HepG2 (cell line): ENCODE data around the gene ASTN1. TPM values are rescaled to one million over a fixed set of nuclear protein-coding genes. Genes with fewer than 3 reads are reported as not detected.

Experiments
- ATAC-seq: fragments of 200-7000 bp; cut with Tn5 transposase; 3 replicates; pipeline ENCODE4 v1.9.1; 2020; ENCODE audit warnings: mild to moderate bottlenecking, moderate library complexity
- BruUV-seq: library from RNA; stranded (reverse); fragments of 400-500 nt; replicated peaks from 2 replicates; lab custom pipeline; 2021; lab: Mats Ljungman, UMichigan
- CTCF ChIA-PET: fragments of 300-600 bp; formaldehyde crosslinking; extraction: SDS; loops from one replicate; lab custom pipeline; 2021; ENCODE audit warnings: low total read pairs, inconsistent platforms, low intra/inter-chr PET ratio; lab: Yijun Ruan, JAX
- POLR2A ChIA-PET: fragments of 350-600 bp; sonication (Branson Sonifier 250); formaldehyde crosslinking; loops from one replicate; lab custom pipeline; 2020; ENCODE audit warnings: antibody characterized with exemption, inconsistent platforms; lab: Yijun Ruan, JAX
- DNase-seq: peaks from one replicate; pipeline ENCODE4 v3.0.0-alpha.2; 2015; ENCODE audit warnings: low spot score
- FAIRE-seq: peaks from 3 replicates; lab custom pipeline; 2011; peaks lifted over from hg19 to GRCh38; lab: Jason Lieb, UNC
- H2AFZ ChIP-seq: one replicate; pipeline ENCODE4 v1.6.1; 2011; ENCODE audit warnings: low read length, inconsistent platforms
- H3K27ac ChIP-seq: fragments of 300-600 bp; 3 replicates; pipeline ENCODE4 v1.8.0; 2011; ENCODE audit warnings: mixed run types, mild to moderate bottlenecking, mixed read lengths, low read length, inconsistent platforms; ENCODE audit not compliant: insufficient read depth; ENCODE audit errors: extremely low read length
- H3K27me3 ChIP-seq, 2 experiments: fragments of 200-600 bp in 1 of 2; 2 replicates in 1 of 2; 3 replicates in 1 of 2; pipeline versions ENCODE4 v1.6.0 to v1.8.0; 2011; ENCODE audit warnings: low read length in 2 of 2, mild to moderate bottlenecking in 2 of 2, moderate library complexity in 2 of 2, inconsistent platforms in 1 of 2; ENCODE audit not compliant: insufficient read depth in 2 of 2, control insufficient read depth in 1 of 2
- H3K36me3 ChIP-seq, 2 experiments: fragments of 200-600 bp in 1 of 2; replicated peaks in 1 of 2; 2 replicates in 1 of 2; 3 replicates in 1 of 2; pipeline versions ENCODE4 v1.5.1 to v1.8.0; 2011; ENCODE audit warnings: low read length in 2 of 2, inconsistent platforms in 1 of 2; ENCODE audit not compliant: insufficient read depth in 2 of 2, control insufficient read depth in 1 of 2
- H3K4me1 ChIP-seq: 2 replicates; pipeline ENCODE4 v1.5.1; 2012; ENCODE audit warnings: low read length, inconsistent platforms; ENCODE audit not compliant: insufficient read depth
- H3K4me2 ChIP-seq: 2 replicates; pipeline ENCODE4 v1.6.0; 2011; ENCODE audit warnings: low read depth, low read length, inconsistent platforms
- H3K4me3 ChIP-seq, 3 experiments: fragments of 200-600 bp in 1 of 3; sonication (generic), shearing (Covaris generic) in 1 of 3; replicated peaks in 1 of 3; 2 replicates each; pipeline ENCODE4 v1.5.1; 2011 to 2016; ENCODE audit warnings: low read length in 3 of 3, inconsistent platforms in 2 of 3, low read depth in 2 of 3, mild to moderate bottlenecking in 2 of 3, control low read depth in 1 of 3, mixed read lengths in 1 of 3; ENCODE audit not compliant: insufficient read depth in 1 of 3
- H3K79me2 ChIP-seq: one replicate; pipeline ENCODE4 v1.6.1; 2011; ENCODE audit warnings: low read length, inconsistent platforms; ENCODE audit not compliant: insufficient read depth
- H3K9ac ChIP-seq: 2 replicates; pipeline ENCODE4 v1.6.0; 2011; ENCODE audit warnings: mild to moderate bottlenecking, low read depth, low read length, inconsistent platforms; ENCODE audit not compliant: insufficient read depth
- H3K9me3 ChIP-seq: 2 replicates; pipeline ENCODE4 v1.5.1; 2012; ENCODE audit warnings: mild to moderate bottlenecking, low read length
- H4K20me1 ChIP-seq: 2 replicates; pipeline ENCODE4 v1.6.0; 2011; ENCODE audit warnings: inconsistent platforms, mild to moderate bottlenecking, low read length, moderate library complexity; ENCODE audit not compliant: insufficient read depth
- DPF2 ChIP-seq: sonication (generic); formaldehyde crosslinking; IDR thresholded peaks from 2 replicates; pipeline ENCODE4 v1.4.0; 2020; ENCODE audit warnings: mild to moderate bottlenecking, low read depth, missing genetic modification reagents, borderline replicate concordance
- DZIP1 ChIP-seq: sonication (generic); formaldehyde crosslinking; IDR thresholded peaks from 2 replicates; pipeline ENCODE4 v1.5.0; 2020; ENCODE audit warnings: mild to moderate bottlenecking, missing genetic modification reagents
- ZNF350 ChIP-seq: sonication (generic); formaldehyde crosslinking; IDR thresholded peaks from 2 replicates; pipeline ENCODE4 v1.4.0; 2020; ENCODE audit warnings: mild to moderate bottlenecking, low read depth, missing genetic modification reagents, borderline replicate concordance
- ZNF564 ChIP-seq: sonication (generic); formaldehyde crosslinking; IDR thresholded peaks from 2 replicates; pipeline ENCODE4 v1.8.1; 2023; ENCODE audit warnings: mild to moderate bottlenecking, missing genetic modification reagents
- ZNF780A ChIP-seq: sonication (generic); formaldehyde crosslinking; IDR thresholded peaks from 2 replicates; pipeline ENCODE4 v1.8.0; 2022; ENCODE audit warnings: mild to moderate bottlenecking, missing genetic modification reagents, moderate library complexity
- WGBS: methylation state at CpG from one replicate; pipeline ENCODE4 v1.1.6; 2017; ENCODE audit warnings: low lambda C conversion rate; 5-methylcytosine and 5-hydroxymethylcytosine counted together
- in situ Hi-C: cut with HindIII; loops from 2 replicates; pipeline ENCODE4 v1.10.0; 2017; ENCODE audit warnings: low pct_unique_long_range_greater_than_20kb; ENCODE audit not compliant: extremely low pct_ligation_motif_present
- intact Hi-C: fragments of 100-400 bp; cut with micrococcal nuclease; formaldehyde crosslinking; loops from one replicate; pipeline ENCODE4 v1.10.0; 2022; ENCODE audit not compliant: unreplicated experiment
- polyA plus RNA-seq, 8 experiments: library from polyadenylated mRNA; depleted of rRNA in 3 of 8; stranded (reverse) in 7 of 8; unstranded in 1 of 8; fragments of >200 nt; fragmentation: Illumina TruSeq in 4 of 8; extraction: Trizol in 4 of 8; gene quantifications; 2 replicates each; pipeline versions ENCODE4 v1.2.1 to v1.2.3, GENCODE V29; 2011 to 2016; ENCODE audit warnings: low read depth in 4 of 8, missing spikeins in 1 of 8, mixed read lengths in 1 of 8; ENCODE audit not compliant: insufficient read depth in 1 of 8
- total RNA-seq, 5 experiments: library from RNA; depleted of rRNA; stranded (reverse); fragments of >200 nt; fragmentation: Illumina TruSeq; extraction: Trizol; gene quantifications; 2 replicates each; pipeline ENCODE4 v1.2.3, GENCODE V29; 2016; ENCODE audit warnings: low read depth in 1 of 5

ASTN1 gene
- total and polyA plus RNA-seq, 2 of the 13 experiments (the other 11 are each of a cell fraction or from before 2014, with no cell fraction given) = not detected

DNA sequence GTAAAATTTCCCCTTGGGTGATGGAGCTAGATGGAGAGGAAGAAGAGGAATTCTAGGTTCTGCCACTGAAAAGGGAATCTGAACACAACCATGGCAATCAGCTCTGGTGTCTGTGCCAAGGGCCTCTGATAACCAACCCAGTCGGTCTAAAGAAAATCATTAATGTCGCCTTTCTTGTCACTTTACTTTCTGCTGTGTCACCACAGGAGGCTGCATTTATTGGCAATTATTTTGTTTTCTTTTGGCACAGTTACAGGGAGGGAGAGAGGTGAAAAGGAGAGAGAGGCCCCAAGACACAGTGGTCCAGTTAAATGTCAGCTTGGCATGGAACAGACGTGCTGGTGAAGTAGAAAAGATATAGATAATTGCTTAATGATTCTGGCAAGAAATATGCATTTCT is 287.0 kb downstream of the ASTN1 start:
- WGBS = 0% methylated on average over 3 of the region's 3 CpGs
- in situ Hi-C loops = loop anchor here (25.0 kb wide), 1 partner anchor 910 kb away; no protein-coding TSS in a partner anchor
- POLR2A ChIA-PET = no interaction called here

More for the DNA sequence above, 287.0 kb downstream of the ASTN1 start:
- DNase-seq = no peak
- H3K27ac ChIP-seq = no peak overlapping the region
- H3K27me3 ChIP-seq = 0 out of 5 replicates have a peak, but pooled peaks cover 0 to 3% of the 10 kb centered on the region in 2 experiments
- no peaks in the 10 kb centered on the region for H3K9me3 ChIP-seq
- H3K4me1 ChIP-seq = no peaks in the 10 kb centered on the region
- no peak for FAIRE-seq
- BruUV-seq = no TSS peak
- no peak overlapping the region for H3K4me2 ChIP-seq
- no peak for ATAC-seq
- no peak overlapping the region for H3K9ac ChIP-seq
- H3K36me3 ChIP-seq = no peaks in the 10 kb centered on the region
- CTCF ChIA-PET = no interaction called here
- no peaks in the 10 kb centered on the region for H3K79me2 ChIP-seq
- H2AFZ ChIP-seq = no peak overlapping the region
- no peaks in the 10 kb centered on the region for H4K20me1 ChIP-seq
- TF ChIP-seq DPF2 (CRISPR knock-in tag) (no peak), ZNF564 (CRISPR knock-in tag) (no peak), DZIP1 (CRISPR knock-in tag) (no peak), ZNF780A (CRISPR knock-in tag) (no peak), ZNF350 (no peak)
- H3K4me3 ChIP-seq = no peak overlapping the region
- intact Hi-C loops = no loop called here
